NK-92 (cell line): ENCODE measurements around the gene NDUFAF7.
"Not testable (repeated sequence)": the region's sequence is repeated elsewhere in the genome, so short reads cannot be mapped to it uniquely, and the experiment has no call there.

ENCODE experiments used
- DNase-seq: peaks from one replicate; lab custom pipeline; 2025; ENCODE audit not compliant: unreplicated experiment; lab: John Stamatoyannopoulos, UW

NDUFAF7 gene

GRCh38 chr2:37231241-37232130, at the start of gene NDUFAF7, which contains the start of gene CEBPZ:
TSS of gene NDUFAF7 (plus strand) at chr2:37231658. CDS start at chr2:37231706, 48 bp downstream.
TSS of gene CEBPZ (minus strand) at chr2:37231596. CDS start at chr2:37231567, 29 bp downstream.
- no peak for DNase-seq

- no peak for DNase-seq
These were observed 49.5 kb upstream of the NDUFAF7 start for GRCh38 chr2:37181726-37182684.

- no peak for DNase-seq
These were observed 42.9 kb upstream of the NDUFAF7 start, which contains the start of gene SULT6B1 for GRCh38 chr2:37188570-37188969. TSS of gene SULT6B1 (minus strand) at chr2:37188670. CDS start at chr2:37188640, 30 bp downstream.

GRCh38 chr2:37189452-37190153, 41.9 kb upstream of the NDUFAF7 start:
- DNase-seq, result no peak

- no peak for DNase-seq
These were observed 41.2 kb upstream of the NDUFAF7 start for GRCh38 chr2:37190290-37190689.

- no peak for DNase-seq
These were observed 40.2 kb upstream of the NDUFAF7 start for GRCh38 chr2:37191253-37191652.

GRCh38 chr2:37191747-37192146, 39.7 kb upstream of the NDUFAF7 start:
- DNase-seq, result no peak

GRCh38 chr2:37192551-37192950, 38.9 kb upstream of the NDUFAF7 start:
- DNase-seq, result no peak

- not testable (repeated sequence) for DNase-seq
These were observed 35.6 kb upstream of the NDUFAF7 start for GRCh38 chr2:37195862-37196319.

- peak; percentile 64 for DNase-seq
These were observed 34.9 kb upstream of the NDUFAF7 start, which contains the start of gene CEBPZOS for GRCh38 chr2:37196320-37197195. TSS of gene CEBPZOS (plus strand) at chr2:37196496. CDS start at chr2:37199705, 3,209 bp downstream.

- no peak for DNase-seq
These were observed 32.8 kb upstream of the NDUFAF7 start for GRCh38 chr2:37198681-37199065.

GRCh38 chr2:37201208-37201607, 30.2 kb upstream of the NDUFAF7 start:
- DNase-seq, result no peak

GRCh38 chr2:37201766-37202165, 29.7 kb upstream of the NDUFAF7 start:
- DNase-seq, result no peak

GRCh38 chr2:37203708-37204107, 27.8 kb upstream of the NDUFAF7 start:
- DNase-seq, result no peak

- not testable (repeated sequence) for DNase-seq
These were observed 26.3 kb upstream of the NDUFAF7 start for GRCh38 chr2:37205071-37205661.

GRCh38 chr2:37205689-37206341, 25.6 kb upstream of the NDUFAF7 start:
- DNase-seq, result no peak

- DNase-seq, result not testable (repeated sequence)
These were observed 24.7 kb upstream of the NDUFAF7 start for GRCh38 chr2:37206760-37207159.

- no peak for DNase-seq
These were observed 20.2 kb upstream of the NDUFAF7 start for GRCh38 chr2:37211212-37211611.

- DNase-seq, result no peak
These were observed 19.5 kb upstream of the NDUFAF7 start for GRCh38 chr2:37211939-37212338.
